ENCODE data around the gene OSBP. TPM values are rescaled to one million over a fixed set of nuclear protein-coding genes. Genes with fewer than 3 reads are reported as not detected.

Gene OSBP
- total RNA-seq, 1 experiment from 2014 or later: 45.4 TPM

- DNase-seq (ENCODE audit: low spot score) (no peak), ATAC-seq (no peak)
- POLR2A ChIA-PET: no interaction called here
- Mint-ChIP-seq H3K27me3 (ENCODE audit: low read depth) (no peaks in the 10 kb centered on the region), H3K4me1 (no peaks in the 10 kb centered on the region), H3K36me3 (peaks cover 72% of the 10 kb centered on the region), H3K27ac (no peak overlapping the region), H3K4me3 (no peak overlapping the region), H3K9me3 (no peaks in the 10 kb centered on the region)
- no peak for TF ChIP-seq PREB (CRISPR knock-in tag; IDR thresholded peaks at IDR 0.05; ENCODE audit: borderline replicate concordance)
- no peak for TF ChIP-seq NFYB (CRISPR knock-in tag; conservative IDR thresholded peaks at IDR 0.05; ENCODE audit: low read depth)
- TF ChIP-seq ZNF416 (CRISPR knock-in tag; IDR thresholded peaks at IDR 0.05): no peak
- TF ChIP-seq CDX4 (CRISPR knock-in tag; IDR thresholded peaks at IDR 0.05; ENCODE audit: borderline replicate concordance): no peak
- TF ChIP-seq ZNF121 (CRISPR knock-in tag; IDR thresholded peaks at IDR 0.05): no peak
- no peak for TF ChIP-seq RORB (CRISPR knock-in tag; IDR thresholded peaks at IDR 0.05)
- TF ChIP-seq IRF1 (CRISPR knock-in tag; IDR thresholded peaks at IDR 0.05): no peak
- no peak for TF ChIP-seq FOXP1 (CRISPR knock-in tag; IDR thresholded peaks at IDR 0.05; ENCODE audit: borderline replicate concordance)
- TF ChIP-seq RELA (CRISPR knock-in tag; IDR thresholded peaks at IDR 0.05; ENCODE audit: borderline replicate concordance): no peak
- no peak for TF ChIP-seq NR1H2 (CRISPR knock-in tag; IDR thresholded peaks at IDR 0.05)
- CTCF ChIA-PET: no interaction called here
These were observed 13.1 kb downstream of the OSBP start for GRCh38 chr11:59602432-59602831.

- Mint-ChIP-seq H3K27me3 (ENCODE audit: low read depth) (no peaks in the 10 kb centered on the region), H3K4me3 (no peak overlapping the region), H3K4me1 (no peaks in the 10 kb centered on the region), H3K27ac (no peak overlapping the region), H3K9me3 (no peaks in the 10 kb centered on the region), H3K36me3 (peaks cover 66% of the 10 kb centered on the region)
- no peak for TF ChIP-seq AR (CRISPR knock-in tag; IDR thresholded peaks at IDR 0.05)
- no peak for TF ChIP-seq NR2C2 (CRISPR knock-in tag; IDR thresholded peaks at IDR 0.05)
- no peak for TF ChIP-seq ZNF512 (CRISPR knock-in tag; IDR thresholded peaks at IDR 0.05; ENCODE audit: borderline replicate concordance)
- no peak for TF ChIP-seq TEAD1 (CRISPR knock-in tag; IDR thresholded peaks at IDR 0.05)
- TF ChIP-seq CTCF (IDR thresholded peaks at IDR 0.05): no peak
- ChIA-PET CTCF (no interaction called here), POLR2A (no interaction called here)
- ATAC-seq (no peak), DNase-seq (ENCODE audit: low spot score) (no peak)
These were observed 13.8 kb downstream of the OSBP start for GRCh38 chr11:59601788-59602187.
